Keratinocyte (primary cell): ENCODE measurements around the gene MPND.

Experiments used
- EZH2 ChIP-seq: IDR thresholded peaks from one replicate; pipeline ENCODE4 v1.6.1; 2012; ENCODE audit warnings: inconsistent platforms, mild to moderate bottlenecking, low read length, moderate library complexity
- TF ChIP-seq, protein P1 (sequence below), 3 experiments: IDR thresholded peaks in 1 of 3; conservative IDR thresholded peaks in 1 of 3; optimal IDR thresholded peaks in 1 of 3; 2 replicates in 2 of 3; 3 replicates in 1 of 3; pipeline versions ENCODE3 to v1.5.1; 2011; ENCODE audit warnings: low read length in 3 of 3, mild to moderate bottlenecking in 3 of 3, moderate library complexity in 2 of 3, control low read depth in 1 of 3, inconsistent platforms in 1 of 3; ENCODE audit not compliant: insufficient read depth in 2 of 3; ENCODE audit errors: extremely low read depth in 1 of 3

DNA sequence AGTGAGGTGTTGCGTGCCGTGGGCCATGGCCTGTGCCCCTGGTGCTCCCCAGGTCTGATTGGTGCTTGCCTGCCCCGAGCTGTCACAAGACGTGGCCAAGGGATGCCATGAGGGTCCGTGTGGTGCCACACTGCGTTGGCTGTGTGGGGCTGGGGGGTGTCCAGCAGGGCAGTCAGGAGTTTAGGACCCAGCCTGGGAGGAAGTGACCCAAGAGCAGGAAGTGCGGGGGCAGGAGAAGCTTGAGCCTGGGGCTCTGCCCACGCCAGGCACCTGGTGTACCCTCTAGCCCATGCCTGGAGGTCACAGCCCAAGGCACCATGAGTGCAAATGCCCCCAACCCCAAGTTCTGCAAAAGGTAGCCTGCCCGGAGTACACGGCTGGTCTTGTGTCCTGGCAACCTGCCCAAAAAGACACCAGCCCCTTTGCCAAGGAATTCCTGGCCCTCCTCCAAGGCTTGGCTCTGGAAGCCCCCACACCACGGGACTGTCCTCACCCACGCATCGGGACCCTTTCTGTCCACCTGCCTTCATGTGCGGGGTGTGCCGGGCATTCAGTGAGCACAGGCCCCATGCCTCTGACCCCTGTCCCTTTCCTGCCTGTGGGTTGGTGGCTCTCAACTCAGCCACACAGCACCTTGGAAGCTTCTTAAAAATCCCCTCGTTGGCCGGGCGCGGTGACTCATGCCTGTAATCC lies 24.9 kb downstream of the MPND start:
- TF ChIP-seq, protein P1, sequence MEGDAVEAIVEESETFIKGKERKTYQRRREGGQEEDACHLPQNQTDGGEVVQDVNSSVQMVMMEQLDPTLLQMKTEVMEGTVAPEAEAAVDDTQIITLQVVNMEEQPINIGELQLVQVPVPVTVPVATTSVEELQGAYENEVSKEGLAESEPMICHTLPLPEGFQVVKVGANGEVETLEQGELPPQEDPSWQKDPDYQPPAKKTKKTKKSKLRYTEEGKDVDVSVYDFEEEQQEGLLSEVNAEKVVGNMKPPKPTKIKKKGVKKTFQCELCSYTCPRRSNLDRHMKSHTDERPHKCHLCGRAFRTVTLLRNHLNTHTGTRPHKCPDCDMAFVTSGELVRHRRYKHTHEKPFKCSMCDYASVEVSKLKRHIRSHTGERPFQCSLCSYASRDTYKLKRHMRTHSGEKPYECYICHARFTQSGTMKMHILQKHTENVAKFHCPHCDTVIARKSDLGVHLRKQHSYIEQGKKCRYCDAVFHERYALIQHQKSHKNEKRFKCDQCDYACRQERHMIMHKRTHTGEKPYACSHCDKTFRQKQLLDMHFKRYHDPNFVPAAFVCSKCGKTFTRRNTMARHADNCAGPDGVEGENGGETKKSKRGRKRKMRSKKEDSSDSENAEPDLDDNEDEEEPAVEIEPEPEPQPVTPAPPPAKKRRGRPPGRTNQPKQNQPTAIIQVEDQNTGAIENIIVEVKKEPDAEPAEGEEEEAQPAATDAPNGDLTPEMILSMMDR (optimal IDR thresholded peaks at IDR 0.05 in 1 of 3, IDR thresholded peaks at IDR 0.05 in 1 of 3, conservative IDR thresholded peaks at IDR 0.05 in 1 of 3; ENCODE audit: extremely low read depth in 1 of 3, insufficient read depth in 2 of 3, low read length in 3 of 3): no peak
- no peak for TF ChIP-seq EZH2
